Left hindlimb (tissue), 1 donor: ENCODE data around the gene AACS.
"Not testable (repeated sequence)": the region's sequence is repeated elsewhere in the genome, so short reads cannot be mapped to it uniquely, and the experiment has no call there.

Experiments
- DNase-seq: peaks from one replicate; pipeline ENCODE4 v3.0.0-alpha.2; 2018

The AACS gene

GRCh38 chr12:125065021-125065918, at the start of gene AACS:
AACS (plus strand) TSS chr12:125065435; CDS start chr12:125065585, 150 bp downstream.
- DNase-seq = peak; percentile 85

GRCh38 chr12:125015680-125016310, 49.4 kb upstream of the AACS start:
- DNase-seq = no peak

- DNase-seq = no peak
Observed at GRCh38 chr12:125017801-125018200, 47.4 kb upstream of the AACS start.

- no peak for DNase-seq
Observed at GRCh38 chr12:125018356-125018755, 46.9 kb upstream of the AACS start.

GRCh38 chr12:125021096-125021495, 44.1 kb upstream of the AACS start:
- no peak for DNase-seq

- no peak for DNase-seq
Observed at GRCh38 chr12:125021771-125022170, 43.5 kb upstream of the AACS start.

- DNase-seq = no peak
Observed at GRCh38 chr12:125023065-125023464, 42.2 kb upstream of the AACS start.

GRCh38 chr12:125024949-125025563, 40.2 kb upstream of the AACS start:
- no peak for DNase-seq

GRCh38 chr12:125025606-125026235, 39.5 kb upstream of the AACS start:
- DNase-seq = no peak

- DNase-seq = no peak
Observed at GRCh38 chr12:125028106-125028505, 37.1 kb upstream of the AACS start.

GRCh38 chr12:125029761-125030358, 35.4 kb upstream of the AACS start:
- no peak for DNase-seq

- not testable (repeated sequence) for DNase-seq
Observed at GRCh38 chr12:125031471-125031870, 33.8 kb upstream of the AACS start.

GRCh38 chr12:125032466-125033152, 32.6 kb upstream of the AACS start:
- no peak for DNase-seq

- DNase-seq = no peak
Observed at GRCh38 chr12:125033288-125033687, 31.9 kb upstream of the AACS start.

GRCh38 chr12:125038976-125039625, 26.1 kb upstream of the AACS start:
- no peak for DNase-seq

- no peak for DNase-seq
Observed at GRCh38 chr12:125049093-125049458, 16.2 kb upstream of the AACS start.

GRCh38 chr12:125050446-125050845, 14.8 kb upstream of the AACS start:
- DNase-seq = no peak

GRCh38 chr12:125050868-125051267, 14.4 kb upstream of the AACS start:
- no peak for DNase-seq

- no peak for DNase-seq
Observed at GRCh38 chr12:125053821-125054220, 11.4 kb upstream of the AACS start.

- no peak for DNase-seq
Observed at GRCh38 chr12:125055591-125055990, 9.6 kb upstream of the AACS start.

GRCh38 chr12:125056306-125056705, 8.9 kb upstream of the AACS start:
- DNase-seq = no peak

- no peak for DNase-seq
Observed at GRCh38 chr12:125057708-125058107, 7.5 kb upstream of the AACS start.
